B cell (primary cell): Measurements from ENCODE around the gene UBE4A.

ENCODE experiments used
- CTCF ChIP-seq: fragments of 200-600 bp; IDR thresholded peaks from one replicate; pipeline ENCODE4 v1.8.0; 2022; ENCODE audit warnings: antibody characterized with exemption, mild to moderate bottlenecking
- EZH2 ChIP-seq: IDR thresholded peaks from 2 replicates; pipeline ENCODE4 v1.6.1; 2012; ENCODE audit warnings: borderline replicate concordance, low read depth, mild to moderate bottlenecking, moderate library complexity, low read length; ENCODE audit not compliant: insufficient read depth, poor library complexity, severe bottlenecking

DNA sequence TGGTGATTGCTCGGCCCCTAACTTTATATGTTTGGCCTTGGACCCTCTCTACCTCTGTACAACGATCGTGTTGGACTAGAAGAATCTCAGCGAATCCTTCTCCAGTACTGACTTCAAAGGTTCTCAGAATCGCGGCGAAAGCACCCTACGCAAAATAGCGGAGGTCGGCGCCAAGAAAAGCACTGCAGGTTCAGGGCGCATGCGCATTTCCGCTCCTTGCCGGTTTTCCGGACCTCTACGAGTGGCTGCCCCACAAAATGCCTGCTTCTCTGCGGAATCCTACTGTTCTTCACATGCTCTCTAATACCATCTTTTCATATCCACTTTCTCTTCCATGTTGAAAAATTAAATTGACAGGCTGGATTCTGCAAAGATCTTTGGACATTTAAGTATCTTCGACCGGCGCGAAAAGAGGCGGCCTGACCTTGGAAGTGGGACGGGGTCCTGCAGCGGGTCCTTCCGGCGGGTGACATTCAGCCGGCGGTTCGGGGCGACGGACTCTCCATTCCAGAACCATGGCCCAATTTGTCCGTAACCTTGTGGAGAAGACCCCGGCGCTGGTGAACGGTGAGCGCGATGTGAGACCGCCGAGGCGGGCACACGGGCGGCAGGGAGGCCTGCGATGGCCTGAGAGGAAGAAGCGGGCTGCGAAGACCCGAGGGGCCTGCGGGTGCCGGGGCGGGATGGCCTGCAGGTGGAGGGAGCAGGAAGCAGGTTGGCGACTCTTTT is 41.9 kb downstream of the UBE4A start, which contains the start of gene ATP5MG:
- TF ChIP-seq CTCF (peak; percentile 18), EZH2 (no peak)
